ENCODE results near the gene PXMP2.
"Not testable (repeated sequence)": the region's sequence is repeated elsewhere in the genome, so short reads cannot be mapped to it uniquely, and the experiment has no call there.

The PXMP2 gene

GRCh38 chr12:132724506-132725241, 37.3 kb downstream of the PXMP2 start:
- DNase-seq = no peak

- DNase-seq = no peak
These were observed 39.0 kb downstream of the PXMP2 start for GRCh38 chr12:132726386-132726785.

GRCh38 chr12:132727091-132727794, 39.9 kb downstream of the PXMP2 start:
- DNase-seq = no peak

GRCh38 chr12:132728502-132728901, 41.1 kb downstream of the PXMP2 start:
- DNase-seq = no peak

GRCh38 chr12:132729541-132730320, 42.3 kb downstream of the PXMP2 start:
- peak; percentile 32 for DNase-seq

- no peak for DNase-seq
These were observed 43.0 kb downstream of the PXMP2 start for GRCh38 chr12:132730353-132730752.

GRCh38 chr12:132731574-132731973, 44.2 kb downstream of the PXMP2 start:
- DNase-seq = no peak

- no peak for DNase-seq
These were observed 46.8 kb downstream of the PXMP2 start for GRCh38 chr12:132734206-132734605.

- no peak for DNase-seq
These were observed 48.1 kb downstream of the PXMP2 start for GRCh38 chr12:132735496-132735895.

GRCh38 chr12:132736378-132736777, 49.0 kb downstream of the PXMP2 start:
- no peak for DNase-seq

- DNase-seq = no peak
These were observed 49.5 kb downstream of the PXMP2 start for GRCh38 chr12:132736913-132737312.

GRCh38 chr12:132739600-132740312, 52.4 kb downstream of the PXMP2 start:
- DNase-seq = no peak

- DNase-seq = no peak
These were observed 52.9 kb downstream of the PXMP2 start for GRCh38 chr12:132740313-132740646.

GRCh38 chr12:132740652-132741051, 53.3 kb downstream of the PXMP2 start:
- DNase-seq = no peak

- DNase-seq = no peak
These were observed 54.2 kb downstream of the PXMP2 start for GRCh38 chr12:132741620-132742019.

- DNase-seq = no peak
These were observed 56.4 kb downstream of the PXMP2 start for GRCh38 chr12:132743831-132744230.

GRCh38 chr12:132746613-132747012, 59.2 kb downstream of the PXMP2 start:
- no peak for DNase-seq

- no peak for DNase-seq
These were observed 60.0 kb downstream of the PXMP2 start for GRCh38 chr12:132747395-132747794.

- no peak for DNase-seq
These were observed 60.5 kb downstream of the PXMP2 start for GRCh38 chr12:132747896-132748295.

- DNase-seq = no peak
These were observed 60.9 kb downstream of the PXMP2 start for GRCh38 chr12:132748319-132748718.

- not testable (repeated sequence) for DNase-seq
These were observed 66.3 kb downstream of the PXMP2 start for GRCh38 chr12:132753670-132754069.

GRCh38 chr12:132754160-132754932, 67.0 kb downstream of the PXMP2 start:
- DNase-seq = no peak

Data from EL (cell line).